SK-N-SH treated with all-trans-retinoic acid at 6 μM for 48 hours (cell line): ENCODE results near the gene FUT1.

Source experiments
- ARNTL ChIP-seq: fragments of 450-650 bp; formaldehyde crosslinking; IDR thresholded peaks from 2 replicates; pipeline ENCODE4 v1.5.0; 2020; ENCODE audit warnings: low read depth, mild to moderate bottlenecking, moderate library complexity, borderline replicate concordance
- BACH2 ChIP-seq: fragments of 250-450 bp; sonication (Bioruptor Pico); IDR thresholded peaks from 2 replicates; pipeline ENCODE4 v1.9.0; 2021; ENCODE audit warnings: mild to moderate bottlenecking, borderline replicate concordance
- ISL1 ChIP-seq: fragments of 250-450 bp; sonication (Bioruptor Pico); IDR thresholded peaks from 2 replicates; pipeline ENCODE4 v2.1.2; 2022; ENCODE audit warnings: mild to moderate bottlenecking, moderate library complexity
- PPARA ChIP-seq: fragments of 250-450 bp; sonication (Bioruptor Pico); IDR thresholded peaks from 2 replicates; pipeline ENCODE4 v1.5.0; 2020; ENCODE audit warnings: mild to moderate bottlenecking, borderline replicate concordance
- SNAI2 ChIP-seq: fragments of 250-450 bp; sonication (Bioruptor Pico); IDR thresholded peaks from 2 replicates; pipeline ENCODE4 v1.5.0; 2020; ENCODE audit warnings: mild to moderate bottlenecking, moderate library complexity
- ZFP30 ChIP-seq: fragments of 450-650 bp; formaldehyde crosslinking; IDR thresholded peaks from 2 replicates; pipeline ENCODE4 v1.5.0; 2022; ENCODE audit warnings: mild to moderate bottlenecking, moderate library complexity
- TF ChIP-seq, protein P1 (sequence below): fragments of 250-450 bp; sonication (Bioruptor Pico); IDR thresholded peaks from 2 replicates; pipeline ENCODE4 v1.5.1; 2020; ENCODE audit warnings: low read depth, mild to moderate bottlenecking, moderate library complexity
- TF ChIP-seq, protein P2 (sequence below): fragments of 250-450 bp; sonication (Bioruptor Pico); IDR thresholded peaks from 2 replicates; pipeline ENCODE4 v1.5.0; 2020; ENCODE audit warnings: mild to moderate bottlenecking, moderate library complexity

DNA sequence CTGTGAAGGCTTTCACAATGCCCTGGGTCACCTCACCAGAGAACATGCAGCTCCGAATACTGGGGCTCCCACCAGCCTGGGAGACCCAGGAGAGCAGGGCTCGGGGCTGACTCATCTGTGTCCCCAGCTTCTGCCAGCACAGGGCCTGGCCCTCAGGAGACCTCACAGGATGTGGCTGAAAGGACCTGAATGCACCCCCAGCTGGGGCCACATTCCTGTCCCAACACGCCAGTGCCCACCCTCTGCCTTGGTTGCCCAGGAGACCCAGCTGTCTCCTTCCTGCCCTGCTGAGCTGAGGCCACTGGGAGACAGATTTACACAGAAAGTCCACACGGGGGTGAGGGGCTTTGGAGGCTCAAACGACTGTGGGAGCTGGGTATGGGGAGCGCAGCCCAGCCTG, 46.5 kb upstream of the FUT1 start:
- TF ChIP-seq, protein P1, sequence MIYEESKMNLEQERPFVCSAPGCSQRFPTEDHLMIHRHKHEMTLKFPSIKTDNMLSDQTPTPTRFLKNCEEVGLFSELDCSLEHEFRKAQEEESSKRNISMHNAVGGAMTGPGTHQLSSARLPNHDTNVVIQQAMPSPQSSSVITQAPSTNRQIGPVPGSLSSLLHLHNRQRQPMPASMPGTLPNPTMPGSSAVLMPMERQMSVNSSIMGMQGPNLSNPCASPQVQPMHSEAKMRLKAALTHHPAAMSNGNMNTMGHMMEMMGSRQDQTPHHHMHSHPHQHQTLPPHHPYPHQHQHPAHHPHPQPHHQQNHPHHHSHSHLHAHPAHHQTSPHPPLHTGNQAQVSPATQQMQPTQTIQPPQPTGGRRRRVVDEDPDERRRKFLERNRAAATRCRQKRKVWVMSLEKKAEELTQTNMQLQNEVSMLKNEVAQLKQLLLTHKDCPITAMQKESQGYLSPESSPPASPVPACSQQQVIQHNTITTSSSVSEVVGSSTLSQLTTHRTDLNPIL (CRISPR knock-in tag): no peak
- TF ChIP-seq BACH2 (CRISPR knock-in tag) (no peak), ZFP30 (no peak), PPARA (no peak), ISL1 (CRISPR knock-in tag) (no peak), SNAI2 (CRISPR knock-in tag) (no peak), ARNTL (CRISPR knock-in tag) (no peak)
- TF ChIP-seq, protein P2, sequence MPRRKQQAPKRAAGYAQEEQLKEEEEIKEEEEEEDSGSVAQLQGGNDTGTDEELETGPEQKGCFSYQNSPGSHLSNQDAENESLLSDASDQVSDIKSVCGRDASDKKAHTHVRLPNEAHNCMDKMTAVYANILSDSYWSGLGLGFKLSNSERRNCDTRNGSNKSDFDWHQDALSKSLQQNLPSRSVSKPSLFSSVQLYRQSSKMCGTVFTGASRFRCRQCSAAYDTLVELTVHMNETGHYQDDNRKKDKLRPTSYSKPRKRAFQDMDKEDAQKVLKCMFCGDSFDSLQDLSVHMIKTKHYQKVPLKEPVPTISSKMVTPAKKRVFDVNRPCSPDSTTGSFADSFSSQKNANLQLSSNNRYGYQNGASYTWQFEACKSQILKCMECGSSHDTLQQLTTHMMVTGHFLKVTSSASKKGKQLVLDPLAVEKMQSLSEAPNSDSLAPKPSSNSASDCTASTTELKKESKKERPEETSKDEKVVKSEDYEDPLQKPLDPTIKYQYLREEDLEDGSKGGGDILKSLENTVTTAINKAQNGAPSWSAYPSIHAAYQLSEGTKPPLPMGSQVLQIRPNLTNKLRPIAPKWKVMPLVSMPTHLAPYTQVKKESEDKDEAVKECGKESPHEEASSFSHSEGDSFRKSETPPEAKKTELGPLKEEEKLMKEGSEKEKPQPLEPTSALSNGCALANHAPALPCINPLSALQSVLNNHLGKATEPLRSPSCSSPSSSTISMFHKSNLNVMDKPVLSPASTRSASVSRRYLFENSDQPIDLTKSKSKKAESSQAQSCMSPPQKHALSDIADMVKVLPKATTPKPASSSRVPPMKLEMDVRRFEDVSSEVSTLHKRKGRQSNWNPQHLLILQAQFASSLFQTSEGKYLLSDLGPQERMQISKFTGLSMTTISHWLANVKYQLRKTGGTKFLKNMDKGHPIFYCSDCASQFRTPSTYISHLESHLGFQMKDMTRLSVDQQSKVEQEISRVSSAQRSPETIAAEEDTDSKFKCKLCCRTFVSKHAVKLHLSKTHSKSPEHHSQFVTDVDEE (CRISPR knock-in tag): no peak
